Mesendoderm (in vitro differentiated cells): ENCODE measurements around the gene EIF2B5.
A peak's percentile ranks its signal among the peaks of the same experiment; 100 is the strongest.

Experiments
- DNase-seq: peaks from one replicate; pipeline ENCODE4 v3.0.0; 2013
- H2AK5ac ChIP-seq: 2 replicates; pipeline ENCODE4 v1.6.1; 2013; ENCODE audit warnings: low read length, inconsistent platforms
- H2BK120ac ChIP-seq: 2 replicates; pipeline ENCODE4 v1.6.1; 2013; ENCODE audit warnings: low read depth, mild to moderate bottlenecking, low read length, moderate library complexity, mixed read lengths
- H2BK15ac ChIP-seq: replicated peaks from 2 replicates; pipeline ENCODE4 v1.6.1; 2013; ENCODE audit warnings: low read depth, mild to moderate bottlenecking, moderate library complexity
- H2BK5ac ChIP-seq: 2 replicates; pipeline ENCODE4 v1.6.1; 2013; ENCODE audit warnings: low read length, inconsistent platforms
- H3K18ac ChIP-seq: 2 replicates; pipeline ENCODE4 v1.6.1; 2013; ENCODE audit warnings: mild to moderate bottlenecking, low read length, mixed read lengths
- H3K23ac ChIP-seq: one replicate; pipeline ENCODE4 v1.6.1; 2013; ENCODE audit warnings: low read length
- H3K27ac ChIP-seq: 2 replicates; pipeline ENCODE4 v1.5.1; 2013; ENCODE audit warnings: low read depth, mild to moderate bottlenecking, inconsistent platforms, low read length, moderate library complexity
- H3K27me3 ChIP-seq: 2 replicates; pipeline ENCODE4 v1.6.1; 2013; ENCODE audit warnings: low read length, control low read depth, mild to moderate bottlenecking, inconsistent platforms; ENCODE audit not compliant: insufficient read depth, poor library complexity
- H3K36me3 ChIP-seq: 2 replicates; pipeline ENCODE4 v1.6.1; 2013; ENCODE audit warnings: low read length, inconsistent platforms; ENCODE audit not compliant: control insufficient read depth, insufficient read depth
- H3K4ac ChIP-seq: one replicate; pipeline ENCODE4 v1.6.1; 2013; ENCODE audit warnings: low read depth, mild to moderate bottlenecking, low read length, moderate library complexity
- H3K4me1 ChIP-seq: 2 replicates; pipeline ENCODE4 v1.6.1; 2013; ENCODE audit warnings: low read depth, low read length, inconsistent platforms; ENCODE audit not compliant: control insufficient read depth
- H3K4me2 ChIP-seq: 2 replicates; pipeline ENCODE4 v1.6.1; 2013; ENCODE audit warnings: low read length
- H3K4me3 ChIP-seq: 2 replicates; pipeline ENCODE4 v1.5.1; 2013; ENCODE audit warnings: mild to moderate bottlenecking, low read length
- H3K56ac ChIP-seq: one replicate; pipeline ENCODE4 v1.6.1; 2013; ENCODE audit warnings: low read length
- H3K79me1 ChIP-seq: 2 replicates; pipeline ENCODE4 v1.6.1; 2013; ENCODE audit warnings: low read length, inconsistent platforms
- H3K79me2 ChIP-seq: 2 replicates; pipeline ENCODE4 v1.6.1; 2013; ENCODE audit warnings: mild to moderate bottlenecking, low read length; ENCODE audit not compliant: control insufficient read depth, insufficient read depth
- H3K9ac ChIP-seq: 2 replicates; pipeline ENCODE4 v1.6.1; 2013; ENCODE audit warnings: low read length, inconsistent platforms
- H4K5ac ChIP-seq: one replicate; pipeline ENCODE4 v1.6.1; 2013; ENCODE audit warnings: low read length
- H4K8ac ChIP-seq: one replicate; pipeline ENCODE4 v1.6.1; 2013; ENCODE audit warnings: low read depth, mild to moderate bottlenecking, control low read depth, low read length, moderate library complexity
- WGBS: extraction: QIAGEN DNeasy Blood & Tissue Kit; methylation state at CpG from one replicate; pipeline ENCODE4 v1.1.7; 2013; ENCODE audit warnings: low lambda C conversion rate, missing lambda C conversion rate; ENCODE audit not compliant: insufficient coverage; ENCODE audit errors: extremely low coverage; 5-methylcytosine and 5-hydroxymethylcytosine counted together

Gene EIF2B5

GRCh38 chr3:184175506-184175905 is 40.3 kb downstream of the EIF2B5 start:
- peak overlapping the region; percentile 99 for H3K9ac ChIP-seq
- no peaks in the 10 kb centered on the region for H3K27me3 ChIP-seq
- no peak overlapping the region for H4K8ac ChIP-seq
- H3K18ac ChIP-seq, result no peak overlapping the region
- no peak overlapping the region for H4K5ac ChIP-seq
- H3K56ac ChIP-seq, result peak overlapping the region; percentile 100
- no peak overlapping the region for H3K23ac ChIP-seq
- peaks cover 24% of the 10 kb centered on the region for H3K79me1 ChIP-seq
- peaks cover 15% of the 10 kb centered on the region for H3K36me3 ChIP-seq
- peak overlapping the region; percentile 38 for H2BK5ac ChIP-seq
- WGBS, result no CpG with 5 or more reads among the region's 8 CpGs
- peaks cover 9% of the 10 kb centered on the region for H3K4me1 ChIP-seq
- H2BK15ac ChIP-seq, result no peak overlapping the region
- H3K4ac ChIP-seq, result peak overlapping the region; percentile 75
- H2BK120ac ChIP-seq, result no peak overlapping the region
- peak overlapping the region; percentile 85 for H2AK5ac ChIP-seq
- DNase-seq, result peak; percentile 41
- H3K4me2 ChIP-seq, result peak overlapping the region; percentile 96
- H3K27ac ChIP-seq, result peak overlapping the region; percentile 98
- H3K79me2 ChIP-seq, result peaks cover 32% of the 10 kb centered on the region
- peak overlapping the region; percentile 98 for H3K4me3 ChIP-seq

- Histone ChIP-seq H3K27me3 (no peaks in the 10 kb centered on the region), H3K4me1 (peaks cover 9% of the 10 kb centered on the region)
Measured at GRCh38 chr3:184175981-184176376, 40.8 kb downstream of the EIF2B5 start.

GRCh38 chr3:184176377-184177330 is 41.5 kb downstream of the EIF2B5 start:
- Histone ChIP-seq H3K36me3 (peaks cover 25% of the 10 kb centered on the region), H3K9ac (peak overlapping the region; percentile 99), H3K27me3 (no peaks in the 10 kb centered on the region), H3K4ac (peak overlapping the region; percentile 88), H2AK5ac (peak overlapping the region; percentile 14), H2BK120ac (peak overlapping the region; percentile 15), H3K79me2 (peaks cover 32% of the 10 kb centered on the region), H3K4me1 (peaks cover 9% of the 10 kb centered on the region), H3K4me3 (peak overlapping the region; percentile 46), H3K79me1 (peaks cover 26% of the 10 kb centered on the region), H4K8ac (no peak overlapping the region), H3K4me2 (peak overlapping the region; percentile 96), H3K27ac (peak overlapping the region; percentile 98), H3K56ac (peak overlapping the region; percentile 100), H2BK5ac (peak overlapping the region; percentile 86), H2BK15ac (no peak overlapping the region), H3K18ac (peak overlapping the region; percentile 72), H4K5ac (no peak overlapping the region), H3K23ac (peak overlapping the region; percentile 85)
- no CpG with 5 or more reads among the region's 19 CpGs for WGBS
- peak; percentile 99 for DNase-seq

More at GRCh38 chr3:184175981-184176376, 40.8 kb downstream of the EIF2B5 start:
- H3K79me1 ChIP-seq, result peaks cover 24% of the 10 kb centered on the region
- no peak overlapping the region for H4K5ac ChIP-seq
- H3K79me2 ChIP-seq, result peaks cover 32% of the 10 kb centered on the region
- H3K27ac ChIP-seq, result peak overlapping the region; percentile 98
- H3K4ac ChIP-seq, result peak overlapping the region; percentile 88
- DNase-seq, result no peak
- H2BK5ac ChIP-seq, result peak overlapping the region; percentile 84
- no peak overlapping the region for H2BK15ac ChIP-seq
- H3K18ac ChIP-seq, result peak overlapping the region; percentile 72
- no CpG with 5 or more reads among the region's 3 CpGs for WGBS
- H2BK120ac ChIP-seq, result peak overlapping the region; percentile 15
- H3K56ac ChIP-seq, result peak overlapping the region; percentile 100
- H3K9ac ChIP-seq, result peak overlapping the region; percentile 99
- peaks cover 20% of the 10 kb centered on the region for H3K36me3 ChIP-seq
- no peak overlapping the region for H3K23ac ChIP-seq
- H3K4me2 ChIP-seq, result peak overlapping the region; percentile 96
- H2AK5ac ChIP-seq, result no peak overlapping the region
- peak overlapping the region; percentile 46 for H3K4me3 ChIP-seq
- H4K8ac ChIP-seq, result no peak overlapping the region

- Histone ChIP-seq H4K8ac (no peak overlapping the region), H3K9ac (peak overlapping the region; percentile 66), H3K79me1 (peaks cover 26% of the 10 kb centered on the region), H4K5ac (no peak overlapping the region), H3K23ac (peak overlapping the region; percentile 85), H3K18ac (no peak overlapping the region), H3K4me1 (peaks cover 9% of the 10 kb centered on the region), H2BK5ac (peak overlapping the region; percentile 86), H2BK120ac (no peak overlapping the region), H3K56ac (peak overlapping the region; percentile 86), H3K4ac (no peak overlapping the region), H3K4me2 (peak overlapping the region; percentile 68), H3K27me3 (no peaks in the 10 kb centered on the region), H2AK5ac (peak overlapping the region; percentile 14), H3K4me3 (no peak overlapping the region), H3K27ac (peak overlapping the region; percentile 98), H2BK15ac (no peak overlapping the region), H3K36me3 (peaks cover 30% of the 10 kb centered on the region), H3K79me2 (peaks cover 32% of the 10 kb centered on the region)
- no CpG with 5 or more reads among the region's 4 CpGs for WGBS
- peak; percentile 89 for DNase-seq
Measured at GRCh38 chr3:184177331-184177731, 42.2 kb downstream of the EIF2B5 start.

- Histone ChIP-seq H3K79me1 (peaks cover 26% of the 10 kb centered on the region), H2BK15ac (no peak overlapping the region), H4K8ac (no peak overlapping the region), H2BK5ac (no peak overlapping the region), H4K5ac (no peak overlapping the region), H3K4me2 (no peak overlapping the region), H3K23ac (no peak overlapping the region), H3K36me3 (peaks cover 30% of the 10 kb centered on the region), H2BK120ac (no peak overlapping the region), H3K79me2 (peaks cover 32% of the 10 kb centered on the region), H3K4ac (no peak overlapping the region), H3K4me1 (peaks cover 9% of the 10 kb centered on the region), H3K27me3 (no peaks in the 10 kb centered on the region), H3K27ac (peak overlapping the region; percentile 98), H3K9ac (peak overlapping the region; percentile 66), H3K4me3 (no peak overlapping the region), H3K18ac (no peak overlapping the region), H3K56ac (peak overlapping the region; percentile 86), H2AK5ac (no peak overlapping the region)
- WGBS, result no CpG with 5 or more reads among the region's 14 CpGs
- DNase-seq, result no peak
Measured at GRCh38 chr3:184177767-184178306, 42.7 kb downstream of the EIF2B5 start.
